ENCODE data around the gene MARVELD2. TPM values are rescaled to one million over a fixed set of nuclear protein-coding genes. Genes with fewer than 3 reads are reported as not detected.
A peak's percentile ranks its signal among the peaks of the same experiment; 100 is the strongest.
"Not testable (repeated sequence)": the region's sequence is repeated elsewhere in the genome, so short reads cannot be mapped to it uniquely, and the experiment has no call there.

The MARVELD2 gene, protein sequence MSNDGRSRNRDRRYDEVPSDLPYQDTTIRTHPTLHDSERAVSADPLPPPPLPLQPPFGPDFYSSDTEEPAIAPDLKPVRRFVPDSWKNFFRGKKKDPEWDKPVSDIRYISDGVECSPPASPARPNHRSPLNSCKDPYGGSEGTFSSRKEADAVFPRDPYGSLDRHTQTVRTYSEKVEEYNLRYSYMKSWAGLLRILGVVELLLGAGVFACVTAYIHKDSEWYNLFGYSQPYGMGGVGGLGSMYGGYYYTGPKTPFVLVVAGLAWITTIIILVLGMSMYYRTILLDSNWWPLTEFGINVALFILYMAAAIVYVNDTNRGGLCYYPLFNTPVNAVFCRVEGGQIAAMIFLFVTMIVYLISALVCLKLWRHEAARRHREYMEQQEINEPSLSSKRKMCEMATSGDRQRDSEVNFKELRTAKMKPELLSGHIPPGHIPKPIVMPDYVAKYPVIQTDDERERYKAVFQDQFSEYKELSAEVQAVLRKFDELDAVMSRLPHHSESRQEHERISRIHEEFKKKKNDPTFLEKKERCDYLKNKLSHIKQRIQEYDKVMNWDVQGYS
- 10 to 100 TPM; 22.9 to 63.1 (median 48.0) TPM for total RNA-seq
- long read RNA-seq, donor 1, partial matches to known transcripts = 2 of 10 reads
- long read RNA-seq, donor 1, other reads (novel, unspliced or antisense) = 4 of 10 reads
- long read RNA-seq, donor 2, partial matches to known transcripts = 10 of 24 reads
- long read RNA-seq, donor 2, other reads (novel, unspliced or antisense) = 10 of 24 reads

DNA sequence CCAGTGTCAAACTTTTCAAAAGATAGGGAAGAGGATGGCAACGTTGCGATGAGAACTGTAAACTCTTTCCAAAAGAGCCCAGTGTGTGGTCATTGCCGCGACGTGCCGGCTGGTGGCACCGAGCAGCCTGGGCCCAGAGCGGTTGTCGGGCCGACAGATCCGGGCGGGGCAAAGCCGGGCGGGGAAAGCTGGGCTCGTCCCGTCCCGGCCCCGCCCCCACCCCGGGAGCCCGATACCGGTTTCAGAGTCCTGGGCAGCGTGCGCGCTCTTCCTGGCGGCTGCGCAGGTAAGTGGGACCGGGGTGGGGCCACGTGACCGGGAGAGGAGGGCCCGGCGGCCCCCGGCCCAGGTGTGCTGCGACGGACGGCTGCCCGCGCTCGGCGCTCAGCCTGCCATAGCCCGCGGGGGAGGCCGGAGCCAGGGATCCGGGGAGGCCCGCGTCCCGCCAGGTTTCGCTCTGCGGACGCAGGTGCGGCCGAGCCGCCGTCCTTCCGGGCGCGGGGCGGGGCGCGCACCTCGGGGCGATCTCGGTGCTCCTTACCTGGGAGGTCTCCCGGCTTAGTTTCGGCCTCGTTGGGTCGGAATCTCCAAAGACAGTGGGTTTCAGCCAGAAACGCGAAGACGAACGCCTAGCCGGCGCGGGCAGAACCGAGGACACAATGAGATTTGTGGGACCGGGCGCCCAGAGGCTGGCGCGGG lies at the start of gene MARVELD2:
Gene MARVELD2 (plus strand): TSS at position 232 of the 699 bp plus-strand sequence. CDS start 4,270 bp downstream, outside the sequence.
- intact Hi-C loops (cut with DNase I, micrococcal nuclease) = no loop called here
- H3K9me3 ChIP-seq = no peaks in the 10 kb centered on the region
- H3K4me3 ChIP-seq = peak within 1 kb of the TSS; percentile 54
- H3K4me1 ChIP-seq (ENCODE audit: low read depth) = no peaks in the 10 kb centered on the region
- DNase-seq (peak; percentile 94 to 95 (median 95)), ATAC-seq (peak; percentile 98)
- H3K36me3 ChIP-seq (ENCODE audit: low read depth) = no peaks in the 10 kb centered on the region
- TF ChIP-seq, protein P1, sequence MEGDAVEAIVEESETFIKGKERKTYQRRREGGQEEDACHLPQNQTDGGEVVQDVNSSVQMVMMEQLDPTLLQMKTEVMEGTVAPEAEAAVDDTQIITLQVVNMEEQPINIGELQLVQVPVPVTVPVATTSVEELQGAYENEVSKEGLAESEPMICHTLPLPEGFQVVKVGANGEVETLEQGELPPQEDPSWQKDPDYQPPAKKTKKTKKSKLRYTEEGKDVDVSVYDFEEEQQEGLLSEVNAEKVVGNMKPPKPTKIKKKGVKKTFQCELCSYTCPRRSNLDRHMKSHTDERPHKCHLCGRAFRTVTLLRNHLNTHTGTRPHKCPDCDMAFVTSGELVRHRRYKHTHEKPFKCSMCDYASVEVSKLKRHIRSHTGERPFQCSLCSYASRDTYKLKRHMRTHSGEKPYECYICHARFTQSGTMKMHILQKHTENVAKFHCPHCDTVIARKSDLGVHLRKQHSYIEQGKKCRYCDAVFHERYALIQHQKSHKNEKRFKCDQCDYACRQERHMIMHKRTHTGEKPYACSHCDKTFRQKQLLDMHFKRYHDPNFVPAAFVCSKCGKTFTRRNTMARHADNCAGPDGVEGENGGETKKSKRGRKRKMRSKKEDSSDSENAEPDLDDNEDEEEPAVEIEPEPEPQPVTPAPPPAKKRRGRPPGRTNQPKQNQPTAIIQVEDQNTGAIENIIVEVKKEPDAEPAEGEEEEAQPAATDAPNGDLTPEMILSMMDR (IDR thresholded peaks at IDR 0.05) = peak; percentile 36

DNA sequence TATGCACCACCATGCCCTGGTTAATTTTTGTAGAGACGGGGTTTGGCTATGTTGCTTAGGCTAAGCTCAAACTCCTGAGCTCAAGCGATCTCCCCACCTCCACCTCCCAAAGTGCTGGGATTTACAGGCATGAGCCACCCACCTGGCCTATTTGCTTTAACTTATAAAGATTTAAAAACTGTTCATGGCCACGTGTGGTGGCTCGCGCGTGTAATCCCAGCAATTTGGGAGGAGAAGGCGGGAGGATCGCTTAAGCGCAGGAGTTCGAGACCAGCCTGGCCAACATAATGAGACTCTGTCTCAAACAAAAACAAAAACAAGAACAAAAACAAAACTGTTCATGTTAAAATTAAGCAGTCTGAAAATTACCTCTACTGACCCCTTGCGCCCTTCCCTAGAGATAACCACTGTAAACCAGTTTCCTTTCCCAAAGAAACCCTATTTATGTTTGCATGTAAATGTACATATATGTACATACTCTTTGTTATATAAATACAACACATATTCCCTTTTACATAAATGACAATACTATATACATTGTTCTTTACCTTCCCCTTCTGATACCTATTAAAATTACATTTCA lies 47.1 kb upstream of the MARVELD2 start:
- intact Hi-C loops (cut with DNase I, micrococcal nuclease) = no loop called here

DNA sequence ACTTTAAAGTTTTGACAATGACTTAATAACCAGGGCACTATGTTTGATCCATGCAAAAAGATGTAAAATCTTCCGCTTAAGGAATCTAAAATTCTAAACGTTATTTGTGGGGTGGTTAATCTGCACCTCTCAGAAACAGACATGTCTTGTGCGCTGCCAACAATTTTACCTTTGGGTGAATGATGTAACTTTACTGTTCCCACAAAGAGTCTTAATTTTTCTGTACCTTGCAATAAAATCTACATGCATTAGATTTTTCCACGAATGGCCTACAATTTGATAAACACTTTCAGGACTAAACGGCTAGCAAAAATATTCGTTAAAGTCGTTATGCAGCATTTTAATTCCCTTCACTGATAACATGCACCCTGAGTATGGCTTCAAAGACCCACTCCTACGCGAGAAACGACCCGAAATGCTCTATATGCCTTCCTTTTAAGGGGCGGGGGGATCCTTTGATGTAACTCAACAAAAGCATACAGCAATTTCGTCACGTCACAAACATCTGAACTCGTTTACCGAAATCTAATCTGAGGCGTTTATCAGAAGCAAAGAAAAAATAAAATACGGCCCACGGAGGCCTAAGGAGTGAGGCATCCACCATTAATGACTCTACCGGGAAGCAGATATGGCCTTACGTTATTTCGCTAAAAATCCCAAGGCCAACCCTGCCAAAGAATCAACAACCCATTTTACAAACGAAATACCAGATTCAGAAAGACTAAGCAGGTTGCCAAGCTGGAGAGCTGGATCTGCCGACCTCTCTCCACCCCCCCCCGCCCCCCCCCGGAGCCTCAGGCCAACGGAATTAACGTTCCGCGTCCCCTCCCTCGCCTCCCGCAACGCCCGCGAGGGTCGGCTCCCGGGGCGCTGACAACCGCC lies 46.2 kb upstream of the MARVELD2 start:
- intact Hi-C loops (cut with DNase I, micrococcal nuclease) = no loop called here

More for the DNA sequence above, 47.1 kb upstream of the MARVELD2 start:
- no peak for DNase-seq
- TF ChIP-seq, protein P1 (IDR thresholded peaks at IDR 0.05) = no peak
- Histone ChIP-seq H3K9me3 (no peaks in the 10 kb centered on the region), H3K4me3 (no peak overlapping the region), H3K4me1 (ENCODE audit: low read depth) (peaks cover 31% of the 10 kb centered on the region), H3K36me3 (ENCODE audit: low read depth) (peaks cover 4% of the 10 kb centered on the region)
- no peak for ATAC-seq

DNA sequence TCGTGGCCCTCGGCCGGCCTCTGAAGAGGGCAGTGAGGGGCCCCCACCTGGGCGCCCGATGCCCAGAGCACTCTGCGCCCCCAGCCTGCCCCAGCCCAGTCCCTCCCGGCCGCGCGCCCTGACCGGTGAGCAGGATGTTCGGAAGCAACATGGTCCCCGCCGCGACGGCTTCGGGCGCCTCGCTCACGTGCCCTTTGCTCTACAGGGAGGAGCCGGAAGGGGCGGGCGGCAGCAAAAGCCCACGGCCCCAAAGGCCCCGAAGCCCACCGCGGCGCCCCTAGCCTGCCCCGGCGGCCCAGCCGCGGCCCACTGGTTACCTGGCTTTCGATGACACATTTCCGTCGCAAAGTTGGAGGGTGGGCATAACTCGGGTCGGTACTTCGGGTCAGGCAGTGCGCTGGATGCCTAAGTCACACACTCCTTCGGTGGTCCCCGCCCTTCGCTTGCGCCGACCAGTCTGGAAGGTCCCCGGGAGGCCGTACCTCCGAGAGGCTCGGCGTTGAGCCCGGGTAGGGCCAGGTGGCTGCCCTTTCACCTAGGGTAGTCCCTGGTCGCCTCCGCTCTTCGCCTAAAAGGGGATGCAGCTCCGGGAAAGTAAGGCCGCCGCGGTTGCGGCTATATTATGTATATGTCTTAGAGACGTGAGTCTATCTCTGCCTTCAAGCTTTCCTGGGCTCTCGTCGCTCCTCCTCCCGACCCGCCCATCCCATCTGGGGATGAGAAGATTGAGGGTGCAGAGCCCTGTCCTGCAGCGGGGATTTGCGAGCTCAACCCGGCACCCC lies 45.4 kb upstream of the MARVELD2 start, which contains the start of the genes AK6, RAD17 and TAF9:
Gene AK6 (minus strand): TSS at position 181 of the 782 bp plus-strand sequence. CDS start 30 bp downstream, at position 151.
Gene RAD17 (plus strand): TSS at position 479 of the 782 bp plus-strand sequence. CDS start 2,391 bp downstream, outside the sequence.
Gene TAF9 (minus strand): TSS at position 181 of the 782 bp plus-strand sequence. CDS start 3,783 bp downstream, outside the sequence.
- TF ChIP-seq, protein P1 (IDR thresholded peaks at IDR 0.05) = no peak
- intact Hi-C loops (cut with DNase I, micrococcal nuclease) = no loop called here

More for the DNA sequence above, 46.2 kb upstream of the MARVELD2 start:
- Histone ChIP-seq H3K4me3 (peak overlapping the region; percentile 66), H3K4me1 (ENCODE audit: low read depth) (peaks cover 31% of the 10 kb centered on the region), H3K9me3 (no peaks in the 10 kb centered on the region), H3K36me3 (ENCODE audit: low read depth) (peaks cover 4% of the 10 kb centered on the region)
- TF ChIP-seq, protein P1 (IDR thresholded peaks at IDR 0.05) = no peak
- peak; percentile 63 for ATAC-seq
- no peak for DNase-seq

DNA sequence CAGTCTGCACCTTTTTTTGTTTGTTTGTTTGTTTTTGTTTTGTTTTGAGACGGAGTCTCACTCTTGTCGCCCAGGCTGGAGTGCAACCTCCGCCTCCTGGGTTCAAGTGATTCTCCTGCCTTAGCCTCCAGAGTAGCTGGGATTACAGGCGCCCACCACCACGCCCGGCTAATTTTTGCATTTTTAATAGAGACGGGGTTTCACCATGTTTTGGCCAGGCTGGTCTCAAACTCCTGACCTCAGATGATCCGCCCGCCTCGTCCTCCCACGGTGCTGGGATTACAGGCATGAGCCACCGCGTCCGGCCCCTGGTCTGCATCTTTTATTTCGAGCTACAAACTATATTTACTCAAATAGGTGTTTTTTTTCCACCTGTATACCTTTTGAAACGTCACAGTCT lies 44.6 kb upstream of the MARVELD2 start:
- intact Hi-C loops (cut with DNase I, micrococcal nuclease); ATAC-seq; H3K36me3 ChIP-seq (ENCODE audit: low read depth); H3K9me3 ChIP-seq: not testable (repeated sequence)
- peak in 2 of 3 donors; percentile 9 to 42 for DNase-seq
- Histone ChIP-seq H3K4me1 (ENCODE audit: low read depth) (peaks cover 31% of the 10 kb centered on the region), H3K4me3 (peak overlapping the region; percentile 66)

More for the DNA sequence above, 45.4 kb upstream of the MARVELD2 start, which contains the start of the genes AK6, RAD17 and TAF9:
- peak; percentile 94 to 97 (median 97) for DNase-seq
- peak within 1 kb of the TSS; percentile 66 for H3K4me3 ChIP-seq
- H3K9me3 ChIP-seq = no peaks in the 10 kb centered on the region
- peaks cover 31% of the 10 kb centered on the region for H3K4me1 ChIP-seq (ENCODE audit: low read depth)
- peak; percentile 98 for ATAC-seq
- peaks cover 4% of the 10 kb centered on the region for H3K36me3 ChIP-seq (ENCODE audit: low read depth)
